H1 (cell line): ENCODE results near the gene SLIT3. TPM values are rescaled to one million over a fixed set of nuclear protein-coding genes. Genes with fewer than 3 reads are reported as not detected.

ENCODE experiments used
- ATF3 ChIP-seq: IDR thresholded peaks from 2 replicates; pipeline ENCODE4 v1.6.1; 2011; ENCODE audit warnings: low read depth, mild to moderate bottlenecking, low read length; ENCODE audit not compliant: insufficient read depth
- CHD7 ChIP-seq: fragments of 300-600 bp; sonication (generic); IDR thresholded peaks from 2 replicates; pipeline ENCODE4 v1.7.1; 2012; ENCODE audit warnings: low read length, moderate library complexity, mild to moderate bottlenecking, inconsistent platforms; ENCODE audit not compliant: insufficient replicate concordance
- CTCF ChIP-seq, 3 experiments: IDR thresholded peaks; 1 replicate in 2 of 3; 2 replicates in 1 of 3; pipeline versions ENCODE4 v1.5.1 to v1.6.1; 2011; ENCODE audit warnings: low read length in 3 of 3, mild to moderate bottlenecking in 3 of 3, inconsistent platforms in 2 of 3, low read depth in 1 of 3, moderate library complexity in 1 of 3; ENCODE audit not compliant: insufficient read depth in 1 of 3; ENCODE audit errors: control extremely low read depth in 1 of 3
- EP300 ChIP-seq, 2 experiments: IDR thresholded peaks; 1 replicate in 1 of 2; 2 replicates in 1 of 2; pipeline ENCODE4 v1.6.1; 2011 to 2012; ENCODE audit warnings: low read depth in 2 of 2, low read length in 2 of 2, mild to moderate bottlenecking in 2 of 2, borderline replicate concordance in 1 of 2, inconsistent platforms in 1 of 2, moderate library complexity in 1 of 2
- KDM4A ChIP-seq: IDR thresholded peaks from one replicate; pipeline ENCODE4 v1.7.1; 2012; ENCODE audit warnings: low read depth, mild to moderate bottlenecking, moderate library complexity, low read length, inconsistent platforms; ENCODE audit not compliant: severe bottlenecking
- RAD21 ChIP-seq, 2 experiments: IDR thresholded peaks in 1 of 2; conservative IDR thresholded peaks in 1 of 2; 2 replicates each; pipeline ENCODE4 v1.6.1; 2011; ENCODE audit warnings: low read depth in 2 of 2, low read length in 2 of 2, improper control_type of control experiment in 1 of 2, inconsistent platforms in 1 of 2, mild to moderate bottlenecking in 1 of 2, moderate library complexity in 1 of 2
- SUZ12 ChIP-seq: fragments of 200-600 bp; sonication (generic); IDR thresholded peaks from 2 replicates; pipeline ENCODE4 v1.6.1; 2012; ENCODE audit warnings: mild to moderate bottlenecking, inconsistent platforms, low read length, moderate library complexity, mixed read lengths
- polyA plus RNA-seq, 7 experiments: library from polyadenylated mRNA; depleted of rRNA in 3 of 7; stranded (reverse) in 5 of 7; unstranded in 2 of 7; fragments of >200 nt in 5 of 7; fragments of 200-250 nt in 2 of 7; gene quantifications; 1 replicate in 5 of 7; 2 replicates in 1 of 7; 4 replicates in 1 of 7; pipeline versions ENCODE4 v1.2.1 to v1.2.3, GENCODE V29; 2011 to 2013; ENCODE audit warnings: missing spikeins in 2 of 7, mixed read lengths in 2 of 7
- total RNA-seq: library from RNA; stranded (reverse); fragmentation: NEBNext Ultra II Directional; extraction: Animal tissue kit (Norgen Biotek cat#: 25700); gene quantifications from 2 replicates; pipeline ENCODE4 v1.2.1, GENCODE V29; 2021

Gene SLIT3
- total and polyA plus RNA-seq, 2 of the 8 experiments (the other 6 are each of a cell fraction or from before 2014, with no cell fraction given) = 1.1 to 1.2 TPM

GRCh38 chr5:168706655-168707069 lies 594.3 kb downstream of the SLIT3 start (continued):
- TF ChIP-seq CHD7 = no peak
- TF ChIP-seq EP300 (IDR thresholded peaks at IDR 0.05; ENCODE audit: borderline replicate concordance in 1 of 2, low read depth in 2 of 2, low read length in 2 of 2) = no peak
- TF ChIP-seq ATF3 = no peak
- TF ChIP-seq SUZ12 = no peak
- TF ChIP-seq CTCF (IDR thresholded peaks at IDR 0.05; ENCODE audit: control extremely low read depth in 1 of 3, insufficient read depth in 1 of 3, low read depth in 1 of 3, low read length in 3 of 3) = peak; percentile 68 to 89 (median 71)
- TF ChIP-seq KDM4A = no peak
- peak; percentile 94 to 96 for TF ChIP-seq RAD21 (IDR thresholded peaks at IDR 0.05 in 1 of 2, conservative IDR thresholded peaks at IDR 0.05 in 1 of 2; ENCODE audit: low read depth in 2 of 2, low read length in 2 of 2)
